G401 (cell line): ENCODE results near the gene PCDH12. TPM values are rescaled to one million over a fixed set of nuclear protein-coding genes. Genes with fewer than 3 reads are reported as not detected.

Experiments used
- DNase-seq: peaks from one replicate; pipeline ENCODE4 v3.0.0-alpha.2; 2015; ENCODE audit warnings: low spot score
- in situ Hi-C: cut with HindIII; loops from 2 replicates; pipeline ENCODE4 v1.10.0; 2016; ENCODE audit warnings: low sequenced_read_pairs, mixed read lengths
- total RNA-seq: library from RNA; depleted of rRNA; stranded (reverse); fragments of >200 nt; shearing (Covaris generic); gene quantifications from 2 replicates; pipeline ENCODE4 v1.2.3, GENCODE V29; 2014; rRNA removed

The PCDH12 gene
- total RNA-seq, 1 experiment from 2014 or later = not detected

- in situ Hi-C loops = no loop called here
- no peak for DNase-seq
Observed at GRCh38 chr5:141915881-141916336, 42.1 kb downstream of the PCDH12 start.

GRCh38 chr5:141914797-141915196 is 43.2 kb downstream of the PCDH12 start:
- DNase-seq = no peak
- in situ Hi-C loops = no loop called here

GRCh38 chr5:141914199-141914743 is 43.7 kb downstream of the PCDH12 start:
- in situ Hi-C loops = no loop called here
- DNase-seq = peak; percentile 50

GRCh38 chr5:141913560-141914198 is 44.3 kb downstream of the PCDH12 start:
- DNase-seq = peak; percentile 47
- in situ Hi-C loops = no loop called here

- in situ Hi-C loops = no loop called here
- no peak for DNase-seq
Observed at GRCh38 chr5:141910271-141910673, 47.7 kb downstream of the PCDH12 start.

GRCh38 chr5:141909212-141909611 is 48.8 kb downstream of the PCDH12 start:
- in situ Hi-C loops = no loop called here
- no peak for DNase-seq

GRCh38 chr5:141908796-141909195 is 49.2 kb downstream of the PCDH12 start:
- in situ Hi-C loops = no loop called here
- no peak for DNase-seq

GRCh38 chr5:141906972-141907371 is 51.0 kb downstream of the PCDH12 start:
- in situ Hi-C loops = no loop called here

GRCh38 chr5:141906517-141906916 is 51.5 kb downstream of the PCDH12 start:
- in situ Hi-C loops = no loop called here
- DNase-seq = no peak

More at GRCh38 chr5:141906972-141907371, 51.0 kb downstream of the PCDH12 start:
- no peak for DNase-seq

GRCh38 chr5:141904551-141904950 is 53.5 kb downstream of the PCDH12 start:
- in situ Hi-C loops = no loop called here

GRCh38 chr5:141903261-141903660 is 54.7 kb downstream of the PCDH12 start:
- no peak for DNase-seq
- in situ Hi-C loops = no loop called here

More at GRCh38 chr5:141904551-141904950, 53.5 kb downstream of the PCDH12 start:
- DNase-seq = no peak

- in situ Hi-C loops = no loop called here
- DNase-seq = no peak
Observed at GRCh38 chr5:141902015-141902814, 55.8 kb downstream of the PCDH12 start.

- in situ Hi-C loops = no loop called here
- DNase-seq = no peak
Observed at GRCh38 chr5:141898448-141899049, 59.5 kb downstream of the PCDH12 start.

GRCh38 chr5:141897425-141897824 is 60.6 kb downstream of the PCDH12 start:
- DNase-seq = no peak
- in situ Hi-C loops = no loop called here

Other genes with a start within 250 kb of the PCDH12 start
- gene PCDH1, start 79.8 kb downstream of the PCDH12 start, total RNA-seq = 1.2 and 1.8 TPM in 2 replicates
- gene DELE1, start 34.3 kb downstream of the PCDH12 start, total RNA-seq = 87.4 and 96.0 TPM in 2 replicates
- 61.5 and 65.6 TPM in 2 replicates for gene RNF14, start 10.9 kb upstream of the PCDH12 start, total RNA-seq
- gene GNPDA1, start 54.8 kb upstream of the PCDH12 start, total RNA-seq = 196 and 216 TPM in 2 replicates
- 86.2 and 87.1 TPM in 2 replicates for gene NDFIP1, start 150.6 kb upstream of the PCDH12 start, total RNA-seq